ENCODE results near the gene AK6.

AK6 gene

GRCh38 chr5:69305512-69305911 is 63.8 kb downstream of the AK6 start:
- DNase-seq (ENCODE audit: low read depth in 1 of 2, low spot score in 1 of 2), result no peak
- TF ChIP-seq GABPA (IDR thresholded peaks at IDR 0.05; ENCODE audit: low read depth), result no peak
- TF ChIP-seq SPI1 (IDR thresholded peaks at IDR 0.05; ENCODE audit: borderline replicate concordance, low read depth), result no peak
- Histone ChIP-seq H3K27me3 (ENCODE audit: insufficient read depth, poor library complexity, severe bottlenecking) (no peaks in the 10 kb centered on the region), H3K4me3 (replicated peaks; ENCODE audit: insufficient read depth, low read length) (no peak overlapping the region), H3K27ac (replicated peaks) (no peak overlapping the region)
